Suppressor macrophage (primary cell): ENCODE results near the gene LY86.

ENCODE experiments used
- DNase-seq, 4 experiments: peaks; one replicate each; pipeline ENCODE4 v3.0.0-alpha.2; 2020 to 2022
- total RNA-seq, 17 experiments: gene quantifications; one replicate each; lab custom pipeline; 2026; ENCODE audit warnings: mixed read lengths in 6 of 17, inconsistent platforms in 3 of 17; lab: John Stamatoyannopoulos, UW

LY86 gene
- total RNA-seq: 13.8 to 115 (median 52.2) reads per million in 17 experiments

DNA sequence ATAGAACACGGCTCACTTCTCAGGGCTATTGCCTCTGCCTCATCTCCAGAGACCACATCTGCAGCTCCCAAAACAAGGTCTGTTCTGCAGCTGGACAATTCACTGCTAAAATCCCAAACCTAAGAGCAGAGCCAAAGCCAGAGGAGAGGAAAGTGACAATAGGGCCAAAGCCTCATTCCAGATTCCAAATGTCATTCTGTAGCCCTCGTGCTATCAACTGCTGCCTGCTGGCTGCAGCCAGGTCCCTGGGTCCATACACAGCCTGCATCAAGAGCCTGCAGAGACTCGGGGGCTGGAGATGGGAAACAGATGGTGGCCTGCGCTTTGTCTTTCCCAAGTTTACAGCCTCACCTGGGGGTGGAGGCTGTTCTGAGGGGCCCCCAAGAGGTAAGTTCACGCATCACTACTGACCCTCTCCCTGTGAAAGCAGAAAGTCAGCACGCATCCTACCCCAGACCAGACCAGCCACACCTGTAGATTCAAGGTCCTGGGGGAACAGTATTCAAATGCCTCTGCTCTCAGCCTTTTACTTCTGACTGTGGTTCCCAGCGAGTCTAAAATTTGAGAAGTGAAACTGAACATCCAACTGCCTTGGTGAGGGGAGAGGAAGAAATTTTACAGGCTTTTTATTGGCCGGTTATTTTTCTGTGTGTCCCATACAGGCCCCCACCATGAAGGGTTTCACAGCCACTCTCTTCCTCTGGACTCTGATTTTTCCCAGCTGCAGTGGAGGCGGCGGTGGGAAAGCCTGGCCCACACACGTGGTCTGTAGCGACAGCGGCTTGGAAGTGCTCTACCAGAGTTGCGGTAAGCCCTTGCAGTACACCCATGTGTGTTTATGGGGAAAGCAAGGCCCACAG is at the start of gene LY86:
LY86 (plus strand) TSS at position 657 of the 860 bp plus-strand sequence; CDS start at position 672, 15 bp downstream.
- peak; percentile 82 to 91 (median 90) for DNase-seq

GRCh38 chr6:6539036-6539435 is 49.5 kb upstream of the LY86 start:
- DNase-seq: no peak

- DNase-seq: no peak
Measured at GRCh38 chr6:6542357-6542756, 46.2 kb upstream of the LY86 start.

GRCh38 chr6:6543181-6543879 is 45.2 kb upstream of the LY86 start:
- peak; percentile 73 to 87 (median 80) for DNase-seq

GRCh38 chr6:6545616-6546317 is 42.8 kb upstream of the LY86 start:
- peak in 1 of 4 experiments; percentile 52 for DNase-seq

GRCh38 chr6:6546318-6547109 is 42.0 kb upstream of the LY86 start:
- peak in 3 of 4 experiments; percentile 41 to 69 (median 47) for DNase-seq

- peak; percentile 91 to 96 (median 94) for DNase-seq
Measured at GRCh38 chr6:6547110-6547879, 41.2 kb upstream of the LY86 start.

GRCh38 chr6:6556161-6556737 is 32.3 kb upstream of the LY86 start:
- peak; percentile 82 to 93 (median 88) for DNase-seq

DNA sequence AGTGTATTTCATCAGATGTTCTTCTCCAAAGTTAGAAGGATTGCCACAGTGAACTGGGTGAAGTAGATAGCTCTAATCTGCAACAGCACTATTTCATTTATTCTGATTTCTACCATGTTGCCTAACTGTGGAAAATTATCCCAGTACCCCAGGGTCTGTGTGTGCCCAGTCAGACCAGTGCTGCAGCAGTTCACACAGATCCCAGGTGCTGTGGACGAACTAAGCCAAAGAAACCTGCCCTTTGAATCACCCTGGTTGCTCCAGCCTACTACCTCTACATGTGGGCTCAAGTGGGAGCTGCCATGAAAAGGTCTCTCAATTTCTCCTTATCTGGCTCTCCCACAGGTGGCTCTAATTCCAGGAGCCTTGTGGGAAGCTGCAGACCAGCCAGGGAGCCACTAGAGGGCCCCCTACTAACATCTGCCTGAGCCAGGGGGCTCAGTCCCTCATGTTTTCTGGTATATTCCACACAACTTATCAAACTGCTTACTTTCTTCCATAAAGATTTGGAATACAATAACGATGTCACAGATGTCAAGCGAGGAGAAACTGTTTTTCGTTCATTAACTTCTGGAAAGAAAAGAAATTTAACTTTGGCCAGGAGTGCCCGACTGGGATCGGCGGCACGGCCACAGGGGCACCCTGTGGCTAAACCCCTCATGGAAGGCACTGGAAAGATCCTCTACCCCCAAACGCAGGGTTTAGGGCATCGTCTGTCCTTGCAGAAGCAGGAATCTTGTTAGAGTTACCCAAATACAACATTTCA is 31.6 kb upstream of the LY86 start:
- peak; percentile 37 to 84 (median 76) for DNase-seq

DNA sequence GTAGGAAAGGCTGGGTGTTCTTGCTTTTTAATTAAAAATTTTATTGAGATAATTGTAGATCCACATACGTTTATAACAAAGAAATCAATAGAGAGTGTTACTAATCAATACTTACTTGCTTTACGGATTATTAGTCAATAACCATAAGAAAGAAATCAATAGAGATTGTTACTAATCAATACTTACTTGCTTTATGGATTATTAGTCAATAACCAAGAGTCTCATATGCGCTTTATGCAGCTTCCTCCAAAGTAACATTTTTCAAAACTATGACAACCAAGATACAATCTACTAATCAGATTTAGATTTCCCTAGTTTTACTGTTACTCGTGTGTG is 31.0 kb upstream of the LY86 start:
- DNase-seq: no peak

DNA sequence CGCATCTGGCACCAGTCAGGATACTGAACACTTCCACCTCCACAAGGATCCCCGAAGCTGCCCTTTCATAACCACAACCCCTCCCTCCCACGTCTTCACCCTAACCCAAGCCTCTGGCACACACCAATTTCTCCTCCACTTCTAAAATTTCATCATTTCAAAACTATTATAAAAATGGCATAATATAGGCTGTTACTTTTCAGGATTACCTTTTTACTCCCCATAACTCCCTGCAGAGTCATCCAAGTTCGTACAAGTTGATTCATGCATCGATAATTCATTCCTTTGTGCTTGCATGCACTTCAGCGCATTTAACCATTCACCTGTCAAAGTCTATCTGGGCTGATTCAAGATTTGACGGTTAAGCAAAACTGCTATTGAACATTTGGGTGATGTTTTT is 30.6 kb upstream of the LY86 start:
- DNase-seq: no peak

DNA sequence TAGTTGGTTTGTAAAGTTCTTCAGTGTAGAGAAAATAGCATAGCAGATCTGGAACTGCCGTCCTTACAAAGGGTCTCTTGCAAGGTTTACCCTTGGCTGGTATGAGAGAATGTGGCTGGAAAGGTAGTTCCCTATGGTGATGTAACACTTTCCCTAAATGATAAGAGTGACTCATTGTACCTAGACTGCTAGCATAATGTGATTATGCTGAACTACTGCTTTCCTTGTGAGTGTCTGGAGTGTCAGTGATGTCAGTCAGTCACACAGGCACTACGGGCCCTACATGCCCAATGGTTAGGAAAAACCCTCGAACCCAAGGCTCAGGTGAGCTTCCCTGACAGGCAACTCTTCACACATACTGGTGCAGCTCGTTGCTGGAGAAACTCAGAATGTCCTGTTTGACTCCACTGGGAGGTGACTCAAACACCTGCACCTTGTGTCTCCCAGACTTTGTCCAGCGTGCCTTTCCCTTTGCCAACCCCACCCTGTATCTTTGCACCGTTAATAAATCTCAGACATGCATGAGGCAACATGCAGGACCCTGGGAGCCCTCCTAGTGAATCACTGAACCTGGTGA is 28.4 kb upstream of the LY86 start:
- no peak for DNase-seq

- DNase-seq: no peak
Measured at GRCh38 chr6:6560909-6561308, 27.6 kb upstream of the LY86 start.

GRCh38 chr6:6564154-6564553 is 24.4 kb upstream of the LY86 start:
- DNase-seq: no peak

GRCh38 chr6:6565069-6565468 is 23.5 kb upstream of the LY86 start:
- no peak for DNase-seq

GRCh38 chr6:6565488-6565887 is 23.0 kb upstream of the LY86 start:
- no peak for DNase-seq

DNA sequence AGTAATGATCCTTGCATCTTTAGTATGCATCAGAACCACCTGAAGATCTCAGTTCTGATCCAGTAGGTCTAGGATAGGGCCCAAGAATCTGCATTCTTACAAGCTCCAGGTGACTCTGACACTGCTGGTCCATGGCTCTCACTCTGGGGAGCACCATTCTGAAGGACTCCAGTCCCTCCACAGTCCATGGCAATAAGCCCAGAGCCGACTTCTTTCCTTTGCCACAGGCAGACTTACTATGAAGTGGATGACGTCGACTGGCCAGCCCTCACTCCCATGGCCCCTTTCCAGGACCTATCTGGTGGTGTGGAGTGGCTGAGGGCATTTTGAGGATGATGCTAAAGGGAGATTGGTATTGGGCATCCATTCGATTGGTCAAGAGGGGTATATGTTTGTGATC is 21.8 kb upstream of the LY86 start:
- DNase-seq: no peak

DNA sequence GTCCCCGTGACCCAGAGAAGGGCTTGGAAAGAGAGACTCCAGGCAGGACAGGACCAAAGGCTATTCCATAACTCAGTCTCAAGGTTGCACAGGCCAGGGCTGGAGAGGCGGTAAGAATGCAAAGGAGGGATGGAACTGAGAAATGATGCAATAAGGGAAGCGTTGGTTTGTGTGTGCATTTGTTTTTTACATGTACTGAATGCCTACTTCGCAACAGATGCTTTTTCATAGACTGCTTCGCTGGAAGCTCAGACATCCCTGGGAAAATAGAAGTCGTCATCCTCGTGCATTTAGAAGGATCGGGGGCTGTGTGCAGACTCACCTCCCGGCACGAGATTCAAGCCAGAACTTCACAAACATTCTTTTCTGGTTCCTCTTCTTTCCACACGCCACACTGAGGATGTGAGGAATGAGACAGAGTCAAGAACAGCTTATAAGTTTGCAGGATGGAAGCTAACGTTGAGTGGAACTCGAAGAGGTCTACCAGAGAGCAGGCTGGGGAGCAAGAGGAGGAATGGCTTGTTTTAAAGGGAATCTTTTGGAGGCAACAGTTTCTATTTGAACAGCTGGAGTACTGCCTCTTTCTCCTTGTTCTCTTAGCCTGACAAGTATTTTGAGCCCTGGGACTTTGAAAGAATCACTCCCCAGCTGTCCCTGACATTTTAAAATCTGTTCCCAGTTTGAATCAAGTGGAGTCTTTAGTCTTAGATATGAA is 19.3 kb upstream of the LY86 start:
- peak; percentile 27 to 56 (median 47) for DNase-seq

GRCh38 chr6:6569811-6570164 is 18.7 kb upstream of the LY86 start:
- DNase-seq: no peak
